Metanephros (tissue), 1 donor: Measurements from ENCODE around the gene XG. TPM values are rescaled to one million over a fixed set of nuclear protein-coding genes. Genes with fewer than 3 reads are reported as not detected.

ENCODE experiments used
- total RNA-seq: library from RNA; depleted of rRNA; stranded (reverse); fragments of >200 nt; gene quantifications from one replicate; pipeline ENCODE4 v1.2.3, GENCODE V29; 2014

XG gene
- total RNA-seq = 0.18 TPM

GRCh38 chrX:2751874-2752300, at the start of gene XG:
XG (plus strand) TSS chrX:2752040; CDS start chrX:2752275, 235 bp downstream.

GRCh38 chrX:2828344-2828958, 76.6 kb downstream of the XG start, which contains the start of gene GYG2:
GYG2 (plus strand) TSS chrX:2828930; CDS start chrX:2830189, 1,259 bp downstream.

Other genes starting within 250 kb of the XG start
- gene CD99, start 60.7 kb upstream of the XG start, total RNA-seq = 85.2 TPM
- gene GYG2, start 76.9 kb downstream of the XG start, total RNA-seq = 11.0 TPM
- gene ARSD, start 177.3 kb downstream of the XG start, total RNA-seq = 73.9 TPM